GM19328 (cell line): ENCODE data around the gene SLC25A23.
"Not testable (repeated sequence)": the region's sequence is repeated elsewhere in the genome, so short reads cannot be mapped to it uniquely, and the experiment has no call there.

Experiments used
- ATAC-seq: cut with Tn5 transposase; IDR thresholded peaks from one replicate; pipeline ENCODE4 v1.9.1; 2021; ENCODE audit warnings: mild to moderate bottlenecking, moderate library complexity; ENCODE audit not compliant: unreplicated experiment

The SLC25A23 gene

GRCh38 chr19:6406401-6406800 is 53.2 kb downstream of the SLC25A23 start:
- no peak for ATAC-seq

GRCh38 chr19:6402837-6403608 is 56.6 kb downstream of the SLC25A23 start:
- ATAC-seq, result no peak

GRCh38 chr19:6402058-6402457 is 57.5 kb downstream of the SLC25A23 start:
- ATAC-seq, result no peak

- not testable (repeated sequence) for ATAC-seq
Observed at GRCh38 chr19:6400062-6400944, 59.3 kb downstream of the SLC25A23 start.

- ATAC-seq, result no peak
Observed at GRCh38 chr19:6396305-6396704, 63.3 kb downstream of the SLC25A23 start.

GRCh38 chr19:6394831-6395230 is 64.8 kb downstream of the SLC25A23 start:
- ATAC-seq, result no peak

GRCh38 chr19:6393983-6394412 is 65.6 kb downstream of the SLC25A23 start:
- ATAC-seq, result no peak

GRCh38 chr19:6393074-6393982 is 66.3 kb downstream of the SLC25A23 start, which contains the start of gene GTF2F1:
Gene GTF2F1 (minus strand): TSS chr19:6393164. CDS start chr19:6392995, 169 bp downstream.
- ATAC-seq, result peak; percentile 79

GRCh38 chr19:6392221-6393073 is 67.1 kb downstream of the SLC25A23 start:
- ATAC-seq, result no peak
